ENCODE measurements around the gene TM7SF3.

Gene TM7SF3

GRCh38 chr12:27014859-27015729, 910 bp upstream of the TM7SF3 start:
- DNase-seq, result no peak

DNA sequence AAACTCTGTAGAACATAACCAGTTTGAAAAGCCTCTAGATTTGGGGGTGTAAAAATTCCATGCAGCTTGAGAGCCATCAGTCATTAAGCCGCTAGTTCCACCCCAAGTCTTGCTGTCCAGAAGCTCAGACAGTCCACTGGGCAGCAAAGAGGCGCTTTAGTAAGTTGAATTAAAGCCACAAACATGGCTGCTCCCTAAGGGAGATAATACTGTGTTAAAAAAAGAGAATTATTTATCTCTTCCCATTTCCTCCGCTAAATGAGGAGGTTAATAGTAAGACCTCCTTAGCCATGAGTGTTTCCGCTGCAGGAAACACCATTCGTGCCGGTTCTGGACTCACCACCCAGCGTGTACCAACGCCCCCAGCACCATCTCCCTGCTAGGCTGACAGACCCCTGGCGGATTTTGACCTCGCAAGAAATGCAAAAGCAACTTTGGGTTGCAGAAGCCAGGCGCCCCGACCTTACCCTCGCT, 536 bp downstream of the TM7SF3 start:
- DNase-seq, result peak; percentile 47

- no peak for DNase-seq
These were observed 1.3 kb downstream of the TM7SF3 start for GRCh38 chr12:27012982-27013255.

DNA sequence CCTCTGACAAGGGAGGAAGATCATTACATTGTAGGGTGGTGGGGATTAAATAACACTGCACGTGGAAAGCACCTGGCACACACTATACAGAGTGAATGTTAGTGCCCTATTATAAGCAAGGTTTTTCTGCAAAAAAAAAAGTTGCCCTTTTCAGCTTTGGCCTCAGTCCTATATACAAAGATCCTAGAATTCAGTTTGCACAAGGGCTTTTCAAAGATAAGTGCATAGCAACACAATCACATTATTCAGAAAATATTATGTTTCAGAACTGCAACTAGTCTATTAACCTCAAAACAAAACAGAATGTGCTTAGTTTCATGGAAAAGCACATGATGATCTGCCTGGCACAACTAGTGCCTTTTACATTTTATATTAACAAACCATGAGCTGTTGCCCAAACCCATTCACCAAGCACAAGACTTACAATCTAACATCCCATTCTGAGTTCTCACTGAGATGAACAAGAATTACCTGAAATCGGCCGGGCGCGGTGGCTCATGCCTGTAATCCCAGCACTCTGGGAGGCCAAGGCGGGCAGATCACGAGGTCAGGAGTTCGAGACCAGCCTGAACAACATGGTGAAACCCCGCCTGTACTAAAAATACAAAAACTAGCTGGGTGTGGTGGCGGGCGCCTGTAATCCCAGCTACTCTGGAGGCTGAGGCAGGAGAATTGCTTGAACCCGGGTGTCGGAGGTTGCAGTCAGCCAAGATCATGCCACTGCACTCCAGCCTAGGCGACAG, 1.8 kb downstream of the TM7SF3 start:
- DNase-seq, result peak; percentile 61

DNA sequence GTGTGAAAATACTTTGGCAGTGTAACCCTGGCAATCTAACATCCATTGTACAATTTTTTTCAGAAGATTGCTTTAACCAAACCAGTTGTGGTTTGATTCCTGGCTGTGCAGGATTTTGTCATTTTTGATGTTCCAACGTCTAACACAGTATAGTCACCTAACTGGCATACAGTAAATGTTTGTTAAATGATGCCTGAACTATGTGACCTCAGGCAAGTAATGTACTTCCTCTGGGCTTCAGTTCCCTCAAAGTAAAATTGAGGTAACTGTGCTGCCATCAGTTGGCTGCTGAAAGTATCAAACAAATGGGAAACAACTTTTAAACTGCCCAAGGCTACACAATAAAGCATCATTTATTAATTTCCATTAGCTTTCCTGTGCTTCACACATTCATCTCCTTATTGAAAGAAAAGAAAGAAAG, 4.3 kb downstream of the TM7SF3 start:
- no peak for DNase-seq

DNA sequence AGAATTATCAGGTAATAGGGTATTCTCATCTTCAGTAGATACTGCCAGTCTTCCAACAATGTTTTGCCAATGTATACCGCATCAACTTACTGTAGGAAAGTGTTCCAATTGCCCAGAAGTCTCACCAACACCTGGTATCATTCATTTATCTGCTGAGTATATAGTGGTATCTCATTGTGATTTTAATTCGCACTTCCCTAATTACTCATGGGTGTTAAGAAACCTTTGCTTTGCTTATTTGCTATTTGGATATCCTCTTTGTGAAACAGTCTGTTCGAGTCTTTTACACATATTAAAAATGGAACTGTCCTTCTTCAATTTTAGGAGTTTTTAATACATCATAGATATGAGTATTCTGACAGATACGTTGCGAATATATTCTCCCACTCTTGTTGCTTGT, 6.1 kb downstream of the TM7SF3 start:
- DNase-seq, result no peak

GRCh38 chr12:27006797-27007467, 7.3 kb downstream of the TM7SF3 start:
- peak; percentile 30 for DNase-seq

GRCh38 chr12:27005495-27005894, 8.7 kb downstream of the TM7SF3 start:
- no peak for DNase-seq

DNA sequence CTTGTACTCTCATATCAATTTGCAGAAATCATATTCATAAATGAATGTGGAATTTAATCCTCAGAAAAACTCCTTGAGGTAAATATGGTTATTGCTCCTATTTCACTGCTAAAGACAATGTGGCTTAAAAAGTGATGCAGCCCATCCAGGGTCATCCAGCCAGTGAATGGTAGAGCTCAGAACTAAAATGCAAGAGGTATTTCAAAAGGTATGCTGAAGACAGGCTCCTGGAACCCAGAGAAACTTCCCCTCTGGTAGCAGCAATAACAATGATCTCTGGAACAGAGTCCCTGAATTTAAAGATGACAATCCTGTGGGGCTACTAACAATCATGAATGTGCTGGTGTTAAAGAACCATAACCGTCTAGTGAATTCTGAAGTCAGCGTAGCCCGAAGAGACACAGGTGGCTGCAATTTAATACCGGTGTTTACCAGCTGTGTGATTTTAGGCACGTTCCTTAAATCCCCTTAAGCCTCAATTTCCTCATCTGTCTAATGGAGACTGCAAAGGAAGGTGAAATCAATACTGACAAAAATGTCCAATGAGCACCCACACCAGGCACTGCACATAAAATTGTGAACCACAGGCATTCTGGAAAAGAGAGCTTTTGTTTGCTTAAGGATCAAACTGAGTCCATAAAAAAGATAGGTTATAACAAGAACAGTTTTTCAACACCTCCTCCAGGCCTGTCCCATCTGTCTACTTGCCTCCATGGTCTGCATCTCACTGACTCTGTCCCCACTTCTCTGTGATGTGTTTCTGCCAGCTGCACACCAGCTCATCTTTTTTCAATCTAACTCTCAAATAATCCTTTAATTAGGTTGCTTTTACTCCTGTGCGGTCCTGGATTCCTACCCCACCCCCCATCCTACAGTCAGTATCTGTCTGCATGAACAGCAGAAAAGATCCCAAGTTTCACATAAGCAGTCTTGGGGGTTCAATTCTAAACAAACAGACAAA, 10.5 kb downstream of the TM7SF3 start:
- DNase-seq, result peak; percentile 73

DNA sequence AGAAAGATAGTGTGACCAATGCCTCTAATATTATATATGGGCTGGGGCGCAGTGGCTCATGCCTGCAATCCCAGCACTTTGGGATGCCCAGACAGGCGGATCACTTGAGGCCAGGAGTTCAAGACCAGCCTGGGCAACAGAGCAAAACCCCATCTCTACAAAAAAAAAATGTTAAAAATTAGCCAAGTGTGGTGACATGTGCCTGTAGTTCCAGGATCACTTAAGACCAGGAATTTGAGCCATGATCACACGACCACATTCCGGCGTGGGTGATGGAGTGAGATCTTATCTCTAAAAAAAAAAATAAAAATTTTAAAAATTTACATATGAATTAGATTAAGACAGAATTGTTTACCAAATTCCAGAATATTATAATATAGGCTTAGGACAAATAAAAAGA, 12.0 kb downstream of the TM7SF3 start:
- DNase-seq, result no peak

DNA sequence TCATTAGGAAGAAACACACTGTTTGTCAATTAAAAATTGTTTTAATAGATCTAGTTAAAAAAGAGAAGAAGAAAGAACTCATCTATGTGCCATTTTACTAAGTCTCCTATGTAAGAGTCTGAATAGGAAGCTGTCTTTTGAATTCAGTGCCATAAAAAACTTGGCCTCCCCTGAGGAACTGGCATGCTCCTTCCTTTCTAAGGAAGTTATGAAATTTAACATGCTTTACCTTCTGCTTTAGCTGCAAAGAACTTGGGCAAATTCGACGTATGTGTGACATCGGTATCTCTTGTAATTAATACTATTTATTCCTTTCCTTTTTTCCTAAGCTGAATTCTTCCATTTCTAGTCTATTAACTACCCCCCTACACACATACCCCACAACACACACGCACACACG, 12.5 kb downstream of the TM7SF3 start:
- no peak for DNase-seq

- no peak for DNase-seq
These were observed 13.2 kb downstream of the TM7SF3 start for GRCh38 chr12:27000961-27001360.

- DNase-seq, result no peak
These were observed 17.2 kb downstream of the TM7SF3 start for GRCh38 chr12:26997003-26997402.

GRCh38 chr12:26995706-26996105, 18.5 kb downstream of the TM7SF3 start:
- no peak for DNase-seq

DNA sequence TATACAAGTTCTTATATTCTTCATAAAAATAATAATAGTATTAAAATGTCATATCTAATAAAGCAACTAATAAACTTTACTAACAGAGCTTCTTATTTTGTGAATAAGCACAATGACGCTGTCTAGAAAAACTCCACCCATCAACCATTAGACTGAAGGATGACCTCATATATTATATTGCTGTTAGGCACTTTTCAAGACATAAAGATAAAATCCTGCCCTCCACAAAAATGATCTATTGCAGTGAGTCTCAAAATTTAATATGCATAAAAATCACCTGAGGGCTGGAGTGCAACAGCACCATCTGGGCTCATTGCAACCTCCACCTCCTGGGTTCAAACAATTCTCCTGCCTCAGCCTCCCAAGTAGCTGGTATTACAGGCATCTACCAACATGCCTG, 20.1 kb downstream of the TM7SF3 start:
- no peak for DNase-seq

DNA sequence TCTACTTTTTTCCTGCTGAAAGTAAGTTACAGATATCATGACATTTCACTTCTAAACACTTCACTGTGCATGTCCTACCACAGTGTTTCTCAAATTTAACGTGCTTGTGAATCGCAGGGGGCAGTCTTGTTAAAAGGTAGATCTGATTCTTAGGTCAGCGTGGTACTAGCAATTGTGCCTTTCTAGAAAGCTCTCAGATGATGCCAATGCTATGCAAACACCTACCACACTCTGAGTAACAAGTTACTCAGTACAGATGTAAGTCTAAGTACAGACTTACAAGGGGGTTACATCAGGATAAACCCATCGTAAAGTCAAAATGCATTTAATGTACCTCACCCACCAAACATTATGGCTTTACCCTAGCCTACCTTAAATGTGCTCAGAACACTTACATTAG, 22.4 kb downstream of the TM7SF3 start:
- no peak for DNase-seq

DNA sequence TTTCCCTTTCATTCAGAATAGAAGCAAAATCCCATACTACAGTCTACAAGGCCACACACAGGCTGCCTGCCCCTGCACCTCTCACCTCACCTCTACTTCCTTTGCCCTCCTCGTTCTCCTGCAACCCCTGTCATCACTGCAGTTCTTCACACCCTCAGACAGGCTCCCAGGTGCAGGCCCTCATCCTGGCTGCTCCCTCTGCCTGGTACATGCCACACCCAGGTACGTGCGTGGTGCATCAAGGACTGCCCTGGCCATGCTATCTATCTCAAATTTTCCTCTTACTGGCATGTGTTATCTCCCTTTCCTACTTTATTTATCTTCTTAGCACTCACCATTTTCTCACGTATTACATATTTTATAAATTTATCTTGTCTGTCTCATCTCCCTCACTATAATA, 24.3 kb downstream of the TM7SF3 start:
- no peak for DNase-seq

GRCh38 chr12:26988703-26989102, 25.5 kb downstream of the TM7SF3 start:
- no peak for DNase-seq

- DNase-seq, result no peak
These were observed 26.4 kb downstream of the TM7SF3 start for GRCh38 chr12:26987634-26988424.

- no peak for DNase-seq
These were observed 31.3 kb downstream of the TM7SF3 start for GRCh38 chr12:26982866-26983265.

GRCh38 chr12:26979733-26980132, 34.5 kb downstream of the TM7SF3 start:
- DNase-seq, result no peak

DNA sequence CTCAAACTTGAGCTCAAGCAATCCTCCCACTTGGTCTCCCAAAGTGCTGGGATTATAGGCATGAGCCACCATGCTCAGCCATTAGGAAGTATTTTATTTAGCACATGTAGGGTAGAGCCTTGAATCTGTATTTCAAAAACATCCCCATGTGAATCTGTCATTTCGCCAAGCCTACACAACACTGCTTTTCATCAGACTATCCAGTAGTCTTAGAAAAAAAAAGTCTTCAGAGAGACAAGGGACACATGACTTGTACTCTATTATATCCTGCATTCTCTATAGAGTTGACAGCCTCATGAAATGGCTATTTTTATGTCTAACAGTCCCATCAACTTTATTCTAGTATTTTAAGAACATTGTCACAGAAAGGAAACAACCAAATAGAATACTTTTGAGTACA, 35.4 kb downstream of the TM7SF3 start:
- DNase-seq, result no peak
